Stomach (tissue), 4 donors: Measurements from ENCODE around the gene TOMM22.

Experiments
- POLR2A ChIP-seq, 4 donors: fragments of 450-650 bp; IDR thresholded peaks; one replicate each; pipeline ENCODE4 v1.6.1; 2016; ENCODE audit warnings: antibody characterized with exemption in 4 of 4, control low read depth in 2 of 4, mild to moderate bottlenecking in 1 of 4, moderate library complexity in 1 of 4
- TF ChIP-seq, protein P1 (sequence below), 7 experiments: fragments of 450-650 bp in 4 of 7; fragments of 200-600 bp in 3 of 7; sonication (generic) in 3 of 7; IDR thresholded peaks; one replicate each; pipeline ENCODE4 v1.5.1; 2016 to 2019; ENCODE audit warnings: antibody characterized with exemption in 7 of 7, control low read depth in 2 of 7, mild to moderate bottlenecking in 1 of 7

- TF ChIP-seq, protein P1, sequence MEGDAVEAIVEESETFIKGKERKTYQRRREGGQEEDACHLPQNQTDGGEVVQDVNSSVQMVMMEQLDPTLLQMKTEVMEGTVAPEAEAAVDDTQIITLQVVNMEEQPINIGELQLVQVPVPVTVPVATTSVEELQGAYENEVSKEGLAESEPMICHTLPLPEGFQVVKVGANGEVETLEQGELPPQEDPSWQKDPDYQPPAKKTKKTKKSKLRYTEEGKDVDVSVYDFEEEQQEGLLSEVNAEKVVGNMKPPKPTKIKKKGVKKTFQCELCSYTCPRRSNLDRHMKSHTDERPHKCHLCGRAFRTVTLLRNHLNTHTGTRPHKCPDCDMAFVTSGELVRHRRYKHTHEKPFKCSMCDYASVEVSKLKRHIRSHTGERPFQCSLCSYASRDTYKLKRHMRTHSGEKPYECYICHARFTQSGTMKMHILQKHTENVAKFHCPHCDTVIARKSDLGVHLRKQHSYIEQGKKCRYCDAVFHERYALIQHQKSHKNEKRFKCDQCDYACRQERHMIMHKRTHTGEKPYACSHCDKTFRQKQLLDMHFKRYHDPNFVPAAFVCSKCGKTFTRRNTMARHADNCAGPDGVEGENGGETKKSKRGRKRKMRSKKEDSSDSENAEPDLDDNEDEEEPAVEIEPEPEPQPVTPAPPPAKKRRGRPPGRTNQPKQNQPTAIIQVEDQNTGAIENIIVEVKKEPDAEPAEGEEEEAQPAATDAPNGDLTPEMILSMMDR (IDR thresholded peaks at IDR 0.05), result no peak
- peak in 2 of 4 donors; percentile 39 to 75 for TF ChIP-seq POLR2A (IDR thresholded peaks at IDR 0.05)
Measured at GRCh38 chr22:38705235-38706100, 23.7 kb downstream of the TOMM22 start, which contains the start of gene GTPBP1.
